KMS-11 (cell line): ENCODE measurements around the gene SEC22A.

Experiments
- H2AFZ ChIP-seq: fragments of 200-600 bp; sonication (generic); 2 replicates; pipeline ENCODE4 v1.6.1; 2016; ENCODE audit warnings: antibody characterized with exemption, mixed run types, low read depth
- H3K27ac ChIP-seq: fragments of 200-600 bp; sonication (generic); 2 replicates; pipeline ENCODE4 v1.6.1; 2016; ENCODE audit warnings: mild to moderate bottlenecking, mixed run types
- H3K27me3 ChIP-seq: fragments of 200-600 bp; sonication (generic); 2 replicates; pipeline ENCODE4 v1.6.1; 2017; ENCODE audit warnings: mild to moderate bottlenecking, low read depth, mixed run types, moderate library complexity; ENCODE audit not compliant: insufficient read depth
- H3K36me3 ChIP-seq: fragments of 200-600 bp; sonication (generic); 2 replicates; pipeline ENCODE4 v1.6.1; 2017; ENCODE audit warnings: mild to moderate bottlenecking, mixed run types; ENCODE audit not compliant: insufficient read depth
- H3K4me1 ChIP-seq: fragments of 200-600 bp; sonication (generic); 2 replicates; pipeline ENCODE4 v1.6.1; 2016; ENCODE audit warnings: mild to moderate bottlenecking, low read depth, mixed run types; ENCODE audit not compliant: poor library complexity, severe bottlenecking
- H3K4me2 ChIP-seq: fragments of 200-600 bp; sonication (generic); 2 replicates; pipeline ENCODE4 v1.7.0; 2016; ENCODE audit warnings: mild to moderate bottlenecking, mixed run types
- H3K4me3 ChIP-seq: fragments of 200-600 bp; sonication (generic); IDR thresholded peaks from 2 replicates; pipeline ENCODE4 v1.6.1; 2017; ENCODE audit warnings: low read depth, low read length, mixed read lengths; ENCODE audit not compliant: insufficient read depth
- H3K79me2 ChIP-seq: fragments of 200-600 bp; sonication (generic); 2 replicates; pipeline ENCODE4 v1.6.1; 2016; ENCODE audit warnings: low read depth, mixed run types; ENCODE audit not compliant: insufficient read depth
- H3K9ac ChIP-seq: fragments of 200-600 bp; sonication (generic); 2 replicates; pipeline ENCODE4 v1.6.1; 2016; ENCODE audit warnings: mild to moderate bottlenecking, mixed run types
- H4K20me1 ChIP-seq: fragments of 200-600 bp; sonication (generic); 2 replicates; pipeline ENCODE4 v1.6.1; 2016; ENCODE audit warnings: mild to moderate bottlenecking, mixed run types; ENCODE audit not compliant: insufficient read depth
- TF ChIP-seq, protein P1 (sequence below): fragments of 200-600 bp; sonication (generic); conservative IDR thresholded peaks from 2 replicates; pipeline ENCODE4 v1.6.1; 2017; ENCODE audit warnings: low read depth, mild to moderate bottlenecking, antibody characterized with exemption, low read length, moderate library complexity, mixed read lengths

The SEC22A gene

DNA sequence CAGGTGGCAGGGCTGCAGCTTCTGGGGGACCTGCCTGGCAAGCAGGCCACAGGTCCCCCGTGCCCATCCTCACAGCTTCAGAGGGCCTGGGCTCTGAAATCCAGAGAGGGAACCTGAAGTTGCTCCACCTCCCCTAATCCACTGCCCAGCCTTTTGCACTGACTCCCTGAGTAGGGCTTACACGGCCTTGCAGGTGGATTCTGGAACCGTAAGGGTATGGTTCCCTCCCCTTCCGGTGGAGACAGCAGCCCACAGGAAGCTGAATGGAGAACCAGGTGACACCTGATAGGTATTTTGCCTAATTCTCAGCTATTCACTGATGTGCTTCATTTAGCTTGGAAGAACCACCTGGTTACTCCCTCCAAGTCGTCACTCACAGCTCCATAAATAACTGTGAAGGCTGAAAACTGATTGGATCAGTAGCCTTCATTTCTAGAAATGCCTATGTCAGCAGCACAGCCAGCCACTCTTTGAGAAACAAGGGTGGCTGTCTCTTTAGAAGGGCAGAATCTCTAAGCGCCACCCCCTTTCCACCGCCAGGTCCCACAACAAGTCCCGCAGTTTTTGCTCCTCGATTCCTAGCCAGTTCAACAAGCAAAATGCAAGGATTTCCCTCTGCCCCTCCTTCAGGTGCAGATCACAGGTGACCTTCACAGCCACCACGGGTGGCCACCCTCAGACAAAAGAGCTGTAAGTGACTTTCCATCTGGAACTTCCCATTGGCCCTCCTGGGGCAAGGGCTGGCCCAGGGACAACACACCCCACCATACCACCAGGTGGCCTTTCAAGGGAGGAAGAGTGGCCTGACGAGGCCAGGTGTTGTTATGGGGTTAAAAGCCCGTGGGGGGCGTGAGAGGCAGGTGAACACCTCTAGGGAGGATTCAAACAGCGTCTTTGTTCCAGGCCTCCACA is 112.9 kb downstream of the SEC22A start:
- Histone ChIP-seq H2AFZ (no peak overlapping the region), H3K9ac (no peak overlapping the region), H4K20me1 (no peaks in the 10 kb centered on the region), H3K27ac (no peak overlapping the region), H3K79me2 (no peaks in the 10 kb centered on the region), H3K4me1 (no peaks in the 10 kb centered on the region), H3K36me3 (no peaks in the 10 kb centered on the region), H3K4me3 (no peak overlapping the region), H3K27me3 (no peaks in the 10 kb centered on the region; the same call in 1 of the 2 replicates), H3K4me2 (no peak overlapping the region)
- TF ChIP-seq, protein P1, sequence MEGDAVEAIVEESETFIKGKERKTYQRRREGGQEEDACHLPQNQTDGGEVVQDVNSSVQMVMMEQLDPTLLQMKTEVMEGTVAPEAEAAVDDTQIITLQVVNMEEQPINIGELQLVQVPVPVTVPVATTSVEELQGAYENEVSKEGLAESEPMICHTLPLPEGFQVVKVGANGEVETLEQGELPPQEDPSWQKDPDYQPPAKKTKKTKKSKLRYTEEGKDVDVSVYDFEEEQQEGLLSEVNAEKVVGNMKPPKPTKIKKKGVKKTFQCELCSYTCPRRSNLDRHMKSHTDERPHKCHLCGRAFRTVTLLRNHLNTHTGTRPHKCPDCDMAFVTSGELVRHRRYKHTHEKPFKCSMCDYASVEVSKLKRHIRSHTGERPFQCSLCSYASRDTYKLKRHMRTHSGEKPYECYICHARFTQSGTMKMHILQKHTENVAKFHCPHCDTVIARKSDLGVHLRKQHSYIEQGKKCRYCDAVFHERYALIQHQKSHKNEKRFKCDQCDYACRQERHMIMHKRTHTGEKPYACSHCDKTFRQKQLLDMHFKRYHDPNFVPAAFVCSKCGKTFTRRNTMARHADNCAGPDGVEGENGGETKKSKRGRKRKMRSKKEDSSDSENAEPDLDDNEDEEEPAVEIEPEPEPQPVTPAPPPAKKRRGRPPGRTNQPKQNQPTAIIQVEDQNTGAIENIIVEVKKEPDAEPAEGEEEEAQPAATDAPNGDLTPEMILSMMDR, result no peak

GRCh38 chr3:123315271-123315595 is 113.5 kb downstream of the SEC22A start:
- no peaks in the 10 kb centered on the region for H4K20me1 ChIP-seq
- no peaks in the 10 kb centered on the region for H3K4me1 ChIP-seq
- H3K36me3 ChIP-seq, result no peaks in the 10 kb centered on the region
- H3K9ac ChIP-seq, result no peak overlapping the region
- no peak overlapping the region for H3K4me2 ChIP-seq
- TF ChIP-seq, protein P1, result no peak
- H3K27me3 ChIP-seq, result no peaks in the 10 kb centered on the region; the same call in 1 of the 2 replicates
- no peaks in the 10 kb centered on the region for H3K79me2 ChIP-seq
- no peak overlapping the region for H2AFZ ChIP-seq
- no peak overlapping the region for H3K4me3 ChIP-seq
- no peak overlapping the region for H3K27ac ChIP-seq

DNA sequence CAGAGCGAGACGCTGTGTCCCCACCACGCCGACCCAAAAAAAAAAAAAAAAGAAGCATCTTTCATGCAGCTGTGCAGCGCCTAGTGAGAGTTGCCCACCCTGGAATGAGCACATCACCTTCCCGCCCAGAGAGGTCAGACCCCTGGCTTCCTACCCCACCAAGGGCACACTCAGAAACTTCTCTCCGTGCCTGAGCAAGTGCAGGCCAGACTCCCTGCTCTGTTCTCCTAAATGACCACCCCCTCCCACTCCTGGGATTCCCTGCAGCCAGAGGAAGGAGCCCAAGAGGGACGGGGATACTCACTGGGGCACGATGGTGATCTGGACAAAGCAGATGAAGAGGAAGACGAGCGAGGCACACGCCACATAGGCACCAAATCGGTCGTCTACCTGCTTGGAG is 116.0 kb downstream of the SEC22A start:
- Histone ChIP-seq H3K4me3 (no peak overlapping the region), H3K9ac (no peak overlapping the region), H3K36me3 (no peaks in the 10 kb centered on the region), H3K27me3 (peaks cover 2% of the 10 kb centered on the region; the same call in 1 of the 2 replicates), H3K27ac (no peak overlapping the region), H4K20me1 (no peaks in the 10 kb centered on the region), H3K4me1 (no peaks in the 10 kb centered on the region), H3K79me2 (no peaks in the 10 kb centered on the region), H2AFZ (no peak overlapping the region), H3K4me2 (no peak overlapping the region)
- TF ChIP-seq, protein P1, result no peak

DNA sequence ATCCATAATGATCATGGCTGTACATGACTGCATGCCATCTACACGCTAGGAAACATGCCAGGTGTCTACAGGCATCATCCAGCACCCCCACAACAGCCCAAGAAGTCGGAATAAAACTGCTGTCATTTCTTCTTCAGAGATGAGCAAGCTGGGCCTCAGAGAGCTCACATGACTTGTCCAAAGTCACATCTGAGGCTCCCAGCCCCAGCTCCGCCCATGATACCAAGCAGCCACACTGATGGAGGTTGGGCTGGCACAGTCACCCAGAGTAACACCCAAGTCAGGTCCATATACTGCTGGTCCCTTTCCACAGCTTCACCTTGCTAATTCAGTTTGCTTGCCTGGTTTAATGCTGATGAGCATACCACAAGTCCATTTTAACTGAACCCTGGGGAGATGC is 116.6 kb downstream of the SEC22A start:
- no peak overlapping the region for H3K4me3 ChIP-seq
- H3K4me2 ChIP-seq, result no peak overlapping the region
- H3K27ac ChIP-seq, result no peak overlapping the region
- no peak overlapping the region for H3K9ac ChIP-seq
- no peaks in the 10 kb centered on the region for H3K79me2 ChIP-seq
- H3K27me3 ChIP-seq, result peaks cover 3% of the 10 kb centered on the region; the same call in 1 of the 2 replicates
- H2AFZ ChIP-seq, result no peak overlapping the region
- TF ChIP-seq, protein P1, result no peak
- no peaks in the 10 kb centered on the region for H3K4me1 ChIP-seq
- no peaks in the 10 kb centered on the region for H3K36me3 ChIP-seq
- H4K20me1 ChIP-seq, result no peaks in the 10 kb centered on the region
